H9 (cell line): ENCODE measurements around the gene STK24. TPM values are rescaled to one million over a fixed set of nuclear protein-coding genes. Genes with fewer than 3 reads are reported as not detected.

Experiments
- DNase-seq: peaks from one replicate; pipeline ENCODE4 v3.0.0-alpha.2; 2017
- H2AFZ ChIP-seq: one replicate; pipeline ENCODE4 v1.6.1; 2013; ENCODE audit warnings: mild to moderate bottlenecking, low read length, control low read depth, moderate library complexity
- H2AK5ac ChIP-seq: 2 replicates; pipeline ENCODE4 v1.6.1; 2013; ENCODE audit warnings: low read length, control low read depth, mixed read lengths; ENCODE audit not compliant: insufficient read length
- H2BK120ac ChIP-seq: one replicate; pipeline ENCODE4 v1.6.1; 2013; ENCODE audit warnings: low read depth, mild to moderate bottlenecking, low read length, control low read depth, inconsistent platforms; ENCODE audit not compliant: poor library complexity, severe bottlenecking
- H2BK12ac ChIP-seq: 2 replicates; pipeline ENCODE4 v1.6.1; 2013; ENCODE audit warnings: low read length, control low read depth, mixed read lengths, low read depth; ENCODE audit not compliant: insufficient read length
- H2BK15ac ChIP-seq: 2 replicates; pipeline ENCODE4 v1.6.1; 2013; ENCODE audit warnings: low read depth, low read length, control low read depth
- H2BK20ac ChIP-seq: one replicate; pipeline ENCODE4 v1.6.1; 2013; ENCODE audit warnings: low read depth, mild to moderate bottlenecking, low read length, control low read depth, inconsistent platforms; ENCODE audit not compliant: poor library complexity, severe bottlenecking
- H2BK5ac ChIP-seq: 2 replicates; pipeline ENCODE4 v1.6.1; 2013; ENCODE audit warnings: low read length, control low read depth, mixed read lengths; ENCODE audit not compliant: insufficient read length
- H3K14ac ChIP-seq: 2 replicates; pipeline ENCODE4 v1.6.1; 2013; ENCODE audit warnings: low read length, control low read depth; ENCODE audit not compliant: insufficient read depth
- H3K18ac ChIP-seq: 2 replicates; pipeline ENCODE4 v1.6.1; 2013; ENCODE audit warnings: low read depth, mild to moderate bottlenecking, mixed read lengths, low read length, control low read depth; ENCODE audit not compliant: insufficient read length
- H3K23ac ChIP-seq: 2 replicates; pipeline ENCODE4 v1.6.1; 2013; ENCODE audit warnings: low read length, control low read depth, mixed read lengths, low read depth; ENCODE audit not compliant: insufficient read length
- H3K23me2 ChIP-seq: 2 replicates; pipeline ENCODE4 v1.6.1; 2013; ENCODE audit warnings: low read depth, mild to moderate bottlenecking, mixed read lengths, low read length, control low read depth; ENCODE audit not compliant: insufficient read length, poor library complexity, severe bottlenecking
- H3K27ac ChIP-seq: 2 replicates; pipeline ENCODE4 v1.5.1; 2013; ENCODE audit warnings: low read length, control low read depth, mixed read lengths, low read depth; ENCODE audit not compliant: insufficient read length
- H3K27me3 ChIP-seq: 2 replicates; pipeline ENCODE4 v1.6.1; 2013; ENCODE audit warnings: low read length, control low read depth, inconsistent platforms; ENCODE audit not compliant: insufficient read depth
- H3K4ac ChIP-seq: 2 replicates; pipeline ENCODE4 v1.6.1; 2013; ENCODE audit warnings: low read depth, mild to moderate bottlenecking, control low read depth, inconsistent platforms, low read length, moderate library complexity
- H3K4me1 ChIP-seq: 2 replicates; pipeline ENCODE4 v1.6.1; 2013; ENCODE audit warnings: low read length, control low read depth, inconsistent platforms; ENCODE audit not compliant: insufficient read depth
- H3K4me2 ChIP-seq: 2 replicates; pipeline ENCODE4 v1.6.1; 2013; ENCODE audit warnings: low read length, control low read depth, mixed read lengths; ENCODE audit not compliant: insufficient read length, insufficient read depth
- H3K56ac ChIP-seq: 2 replicates; pipeline ENCODE4 v1.6.1; 2013; ENCODE audit warnings: low read depth, mild to moderate bottlenecking, mixed read lengths, low read length, control low read depth; ENCODE audit not compliant: insufficient read length
- H3K79me1 ChIP-seq: 2 replicates; pipeline ENCODE4 v1.6.1; 2013; ENCODE audit warnings: low read depth, mild to moderate bottlenecking, moderate library complexity, low read length, control low read depth, inconsistent platforms; ENCODE audit not compliant: insufficient read depth, poor library complexity, severe bottlenecking
- H3K79me2 ChIP-seq: 2 replicates; pipeline ENCODE4 v1.6.1; 2013; ENCODE audit warnings: low read length, control low read depth, inconsistent platforms; ENCODE audit not compliant: insufficient read depth
- H3K9ac ChIP-seq: 2 replicates; pipeline ENCODE4 v1.6.1; 2013; ENCODE audit warnings: low read length, control low read depth, mixed read lengths; ENCODE audit not compliant: insufficient read length; ENCODE audit errors: extremely low read depth
- H3K9me3 ChIP-seq: one replicate; pipeline ENCODE4 v1.6.1; 2013; ENCODE audit warnings: low read depth, low read length, inconsistent platforms; ENCODE audit not compliant: control insufficient read depth
- H3T11ph ChIP-seq: one replicate; pipeline ENCODE4 v1.6.1; 2013; ENCODE audit warnings: mild to moderate bottlenecking, low read length, control low read depth, inconsistent platforms
- H4K20me1 ChIP-seq: one replicate; pipeline ENCODE4 v1.6.1; 2013; ENCODE audit not compliant: control insufficient read depth, insufficient read length, insufficient read depth
- H4K5ac ChIP-seq: 2 replicates; pipeline ENCODE4 v1.6.1; 2013; ENCODE audit warnings: low read depth, mild to moderate bottlenecking, mixed read lengths, low read length, control low read depth; ENCODE audit not compliant: insufficient read length
- H4K8ac ChIP-seq: replicated peaks from 2 replicates; pipeline ENCODE4 v1.6.1; 2013; ENCODE audit warnings: low read length, control low read depth, mixed read lengths, low read depth; ENCODE audit not compliant: insufficient read length
- H4K91ac ChIP-seq: 2 replicates; pipeline ENCODE4 v1.6.1; 2013; ENCODE audit warnings: low read depth, mild to moderate bottlenecking, moderate library complexity, mixed read lengths, low read length, control low read depth; ENCODE audit not compliant: insufficient read length
- H3K27ac Mint-ChIP-seq, 3 experiments: 2 replicates in 2 of 3; 3 replicates in 1 of 3; pipeline ENCODE4 v1.8.0; 2020 to 2021; ENCODE audit warnings: mixed read lengths in 3 of 3, mild to moderate bottlenecking in 1 of 3, moderate library complexity in 1 of 3
- H3K27me3 Mint-ChIP-seq: 2 replicates; pipeline ENCODE4 v1.8.0; 2021; ENCODE audit warnings: low read depth, mild to moderate bottlenecking, moderate library complexity, mixed read lengths
- H3K36me3 Mint-ChIP-seq, 3 experiments: 2 replicates in 2 of 3; 3 replicates in 1 of 3; pipeline ENCODE4 v1.8.0; 2020 to 2021; ENCODE audit warnings: low read depth in 3 of 3, mixed read lengths in 3 of 3; ENCODE audit not compliant: insufficient read depth in 1 of 3
- H3K4me1 Mint-ChIP-seq, 2 experiments: 2 replicates each; pipeline ENCODE4 v1.8.0; 2020; ENCODE audit warnings: mixed read lengths in 2 of 2
- H3K4me3 Mint-ChIP-seq, 2 experiments: 2 replicates in 1 of 2; 3 replicates in 1 of 2; pipeline ENCODE4 v1.8.0; 2020 to 2021; ENCODE audit warnings: mild to moderate bottlenecking in 2 of 2, mixed read lengths in 2 of 2, moderate library complexity in 1 of 2
- H3K9me3 Mint-ChIP-seq, 2 experiments: 2 replicates in 1 of 2; 3 replicates in 1 of 2; pipeline ENCODE4 v1.8.0; 2020; ENCODE audit warnings: mild to moderate bottlenecking in 2 of 2, mixed read lengths in 2 of 2, moderate library complexity in 1 of 2
- WGBS: extraction: QIAGEN DNeasy Blood & Tissue Kit; methylation state at CpG from one replicate; pipeline ENCODE4 v1.1.7; 2013; ENCODE audit warnings: missing lambda C conversion rate, low lambda C conversion rate, mixed read lengths; ENCODE audit not compliant: insufficient read length; ENCODE audit errors: extremely low coverage; 5-methylcytosine and 5-hydroxymethylcytosine counted together
- total RNA-seq: library from RNA; stranded (reverse); gene quantifications from 2 replicates; pipeline ENCODE4 v1.2.1, GENCODE V29; 2021
- TF ChIP-seq, protein P1 (sequence below): fragments of 200-600 bp; sonication (generic); conservative IDR thresholded peaks from 3 replicates; pipeline ENCODE4 v1.8.0; 2021; ENCODE audit warnings: antibody characterized with exemption, mild to moderate bottlenecking

Gene STK24
- total RNA-seq, 1 experiment from 2014 or later, result 134 TPM

DNA sequence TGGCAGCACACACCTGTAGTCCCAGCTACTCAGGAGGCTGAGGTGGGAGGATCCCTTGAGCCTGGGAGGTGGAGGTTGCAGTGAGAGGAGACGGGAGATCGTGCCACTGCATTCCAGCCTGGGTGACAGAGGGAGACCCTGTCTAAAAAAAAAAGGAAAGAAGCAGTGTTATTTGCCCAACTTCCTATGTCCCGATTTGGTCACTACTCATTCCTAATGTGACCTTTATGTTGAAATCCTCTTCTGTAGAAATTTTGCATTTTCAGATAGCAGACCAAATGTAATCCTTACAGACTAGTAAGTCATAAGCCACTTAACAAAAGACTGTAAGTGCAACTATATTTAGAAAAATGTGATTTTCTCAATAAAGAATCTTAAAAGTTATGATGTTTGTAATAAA is 18.2 kb upstream of the STK24 start:
- H2BK20ac ChIP-seq, result no peak overlapping the region
- no peak overlapping the region for H3K56ac ChIP-seq
- TF ChIP-seq, protein P1, sequence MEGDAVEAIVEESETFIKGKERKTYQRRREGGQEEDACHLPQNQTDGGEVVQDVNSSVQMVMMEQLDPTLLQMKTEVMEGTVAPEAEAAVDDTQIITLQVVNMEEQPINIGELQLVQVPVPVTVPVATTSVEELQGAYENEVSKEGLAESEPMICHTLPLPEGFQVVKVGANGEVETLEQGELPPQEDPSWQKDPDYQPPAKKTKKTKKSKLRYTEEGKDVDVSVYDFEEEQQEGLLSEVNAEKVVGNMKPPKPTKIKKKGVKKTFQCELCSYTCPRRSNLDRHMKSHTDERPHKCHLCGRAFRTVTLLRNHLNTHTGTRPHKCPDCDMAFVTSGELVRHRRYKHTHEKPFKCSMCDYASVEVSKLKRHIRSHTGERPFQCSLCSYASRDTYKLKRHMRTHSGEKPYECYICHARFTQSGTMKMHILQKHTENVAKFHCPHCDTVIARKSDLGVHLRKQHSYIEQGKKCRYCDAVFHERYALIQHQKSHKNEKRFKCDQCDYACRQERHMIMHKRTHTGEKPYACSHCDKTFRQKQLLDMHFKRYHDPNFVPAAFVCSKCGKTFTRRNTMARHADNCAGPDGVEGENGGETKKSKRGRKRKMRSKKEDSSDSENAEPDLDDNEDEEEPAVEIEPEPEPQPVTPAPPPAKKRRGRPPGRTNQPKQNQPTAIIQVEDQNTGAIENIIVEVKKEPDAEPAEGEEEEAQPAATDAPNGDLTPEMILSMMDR, result no peak
- no peak overlapping the region for H3K18ac ChIP-seq
- no peak overlapping the region for H3K23ac ChIP-seq
- no peak overlapping the region for H2BK120ac ChIP-seq
- H2BK15ac ChIP-seq, result no peak overlapping the region
- no peak overlapping the region for H4K91ac ChIP-seq
- no peak for DNase-seq
- H3K27ac Mint-ChIP-seq, result no peak overlapping the region
- no peak overlapping the region for H2AFZ ChIP-seq
- WGBS, result no CpG with 5 or more reads among the region's 3 CpGs
- H2BK12ac ChIP-seq, result no peak overlapping the region
- no peaks in the 10 kb centered on the region for H3K36me3 Mint-ChIP-seq
- no peaks in the 10 kb centered on the region for H3K27me3 ChIP-seq
- no peaks in the 10 kb centered on the region for H3K4me1 ChIP-seq
- no peaks in the 10 kb centered on the region for H3K23me2 ChIP-seq
- no peak overlapping the region for H3K4ac ChIP-seq
- H2BK5ac ChIP-seq, result no peak overlapping the region
- H4K5ac ChIP-seq, result no peak overlapping the region
- H3K4me2 ChIP-seq, result no peak overlapping the region
- no peak overlapping the region for H2AK5ac ChIP-seq
- no peak overlapping the region for H4K8ac ChIP-seq
- H3K9ac ChIP-seq, result no peak overlapping the region
- H3K79me1 ChIP-seq, result no peaks in the 10 kb centered on the region
- H4K20me1 ChIP-seq, result no peaks in the 10 kb centered on the region
- no peak overlapping the region for H3K14ac ChIP-seq
- peaks cover 2% of the 10 kb centered on the region; the same call in 1 of the 2 replicates for H3K27me3 Mint-ChIP-seq
- H3T11ph ChIP-seq, result no peak overlapping the region
- no peaks in the 10 kb centered on the region for H3K79me2 ChIP-seq
- H3K4me3 Mint-ChIP-seq, result no peak overlapping the region
- H3K9me3 ChIP-seq, result no peaks in the 10 kb centered on the region
- peaks cover 8 to 10% of the 10 kb centered on the region in 2 experiments for H3K4me1 Mint-ChIP-seq
- no peaks in the 10 kb centered on the region; a peak in 1 of 5 replicates for H3K9me3 Mint-ChIP-seq
- H3K27ac ChIP-seq, result no peak overlapping the region
